SK-N-SH (cell line): Measurements from ENCODE around the gene ANKRD65.

Experiments
- CTCF ChIP-seq: fragments of 200-600 bp; sonication (generic); IDR thresholded peaks from 2 replicates; pipeline ENCODE4 v1.6.1; 2017; ENCODE audit warnings: antibody characterized with exemption, mild to moderate bottlenecking, moderate library complexity
- FOXM1 ChIP-seq: IDR thresholded peaks from 2 replicates; pipeline ENCODE4 v1.4.0; 2012; ENCODE audit warnings: low read depth, mild to moderate bottlenecking
- JUND ChIP-seq: IDR thresholded peaks from 2 replicates; pipeline ENCODE4 v1.4.0; 2012
- MAX ChIP-seq: IDR thresholded peaks from 2 replicates; pipeline ENCODE4 v1.4.0; 2012; ENCODE audit warnings: low read depth
- MXI1 ChIP-seq: IDR thresholded peaks from 2 replicates; pipeline ENCODE4 v1.6.1; 2012; ENCODE audit warnings: mild to moderate bottlenecking, low read depth, low read length, improper control_type of control experiment
- NRF1 ChIP-seq: IDR thresholded peaks from 2 replicates; pipeline ENCODE4 v1.6.1; 2012; ENCODE audit warnings: low read depth, mild to moderate bottlenecking, low read length
- POLR2AphosphoS5 ChIP-seq: IDR thresholded peaks from 2 replicates; pipeline ENCODE4 v1.6.1; 2012; ENCODE audit warnings: low read depth, low read length
- RCOR1 ChIP-seq: fragments of 150-350 bp; IDR thresholded peaks from 2 replicates; pipeline ENCODE4 v1.6.1; 2017; ENCODE audit warnings: antibody characterized with exemption, low read length
- SIN3A ChIP-seq: IDR thresholded peaks from 2 replicates; pipeline ENCODE4 v1.6.1; 2012; ENCODE audit warnings: low read depth, mild to moderate bottlenecking, low read length, moderate library complexity, borderline replicate concordance
- SMC3 ChIP-seq: IDR thresholded peaks from 2 replicates; pipeline ENCODE4 v1.6.1; 2012; ENCODE audit warnings: low read depth, low read length, improper control_type of control experiment
- TAF1 ChIP-seq: IDR thresholded peaks from 2 replicates; pipeline ENCODE4 v1.6.1; 2012; ENCODE audit warnings: low read depth, mild to moderate bottlenecking, low read length, moderate library complexity, borderline replicate concordance
- YY1 ChIP-seq: IDR thresholded peaks from 2 replicates; pipeline ENCODE4 v1.4.0; 2012; ENCODE audit warnings: low read depth, mild to moderate bottlenecking

- no peak for TF ChIP-seq MAX
- TF ChIP-seq POLR2AphosphoS5 = no peak
- no peak for TF ChIP-seq JUND
- TF ChIP-seq SMC3 = no peak
- no peak for TF ChIP-seq MXI1
- TF ChIP-seq SIN3A = no peak
- TF ChIP-seq CTCF = no peak
- TF ChIP-seq RCOR1 = no peak
- no peak for TF ChIP-seq FOXM1
- no peak for TF ChIP-seq NRF1
- no peak for TF ChIP-seq YY1
- TF ChIP-seq TAF1 = no peak
Measured at GRCh38 chr1:1390675-1391074, 30.4 kb downstream of the ANKRD65 start.
